ENCODE measurements around the gene ZFP36L1. TPM values are rescaled to one million over a fixed set of nuclear protein-coding genes. Genes with fewer than 3 reads are reported as not detected.

The ZFP36L1 gene
- total and polyA plus RNA-seq, 8 donors, result 63.7 to 310 (median 175) TPM

GRCh38 chr14:68807148-68807600 is 14.3 kb upstream of the ZFP36L1 start:
- peaks cover 23 to 28% (median 26%) of the 10 kb centered on the region in 3 donors for H3K4me1 ChIP-seq
- 11 to 22% methylated on average over 10 of the region's 10 CpGs for WGBS, 2 donors
- TF ChIP-seq CTCF (IDR thresholded peaks at IDR 0.05), result no peak
- DNase-seq (peak; percentile 68 to 85 (median 78)), ATAC-seq (peak; percentile 83 to 91 (median 88)), FAIRE-seq (no peak)
- intact Hi-C loops (cut with DNase I), result no loop called here
- no peaks in the 10 kb centered on the region for H3K9me3 ChIP-seq
- no peaks in the 10 kb centered on the region for H3K36me3 ChIP-seq
- H3K4me3 ChIP-seq, result no peak overlapping the region
- no peaks in the 10 kb centered on the region for H3K27me3 ChIP-seq
- peak overlapping the region; percentile 16 to 85 (median 76) for H3K27ac ChIP-seq

GRCh38 chr14:68806526-68807147 is 13.8 kb upstream of the ZFP36L1 start:
- intact Hi-C loops (cut with DNase I), result no loop called here
- H3K36me3 ChIP-seq, result no peaks in the 10 kb centered on the region
- FAIRE-seq, result no peak
- no peaks in the 10 kb centered on the region for H3K27me3 ChIP-seq
- H3K9me3 ChIP-seq, result no peaks in the 10 kb centered on the region
- peaks cover 23 to 28% (median 26%) of the 10 kb centered on the region in 3 donors for H3K4me1 ChIP-seq
- peak overlapping the region; percentile 16 to 85 (median 76) for H3K27ac ChIP-seq
- 64 to 73% methylated on average over 4 of the region's 4 CpGs for WGBS, 2 donors
- H3K4me3 ChIP-seq, result no peak overlapping the region
- ATAC-seq, result peak in 3 of 4 donors; percentile 44 to 68 (median 45)
- DNase-seq, result peak in 1 of 6 donors; percentile 7
- no peak for TF ChIP-seq CTCF (IDR thresholded peaks at IDR 0.05)

- Histone ChIP-seq H3K4me1 (peaks cover 23 to 28% (median 26%) of the 10 kb centered on the region in 3 donors), H3K9me3 (no peaks in the 10 kb centered on the region), H3K27ac (no peak overlapping the region), H3K4me3 (no peak overlapping the region), H3K27me3 (no peaks in the 10 kb centered on the region), H3K36me3 (no peaks in the 10 kb centered on the region)
- 86 to 92% methylated on average over 7 of the region's 7 CpGs for WGBS, 2 donors
- ATAC-seq (no peak), FAIRE-seq (no peak), DNase-seq (no peak)
- no peak for TF ChIP-seq CTCF (IDR thresholded peaks at IDR 0.05)
- intact Hi-C loops (cut with DNase I), result no loop called here
Observed at GRCh38 chr14:68805414-68805813, 12.5 kb upstream of the ZFP36L1 start.

GRCh38 chr14:68801631-68802030 is 8.8 kb upstream of the ZFP36L1 start:
- Histone ChIP-seq H3K36me3 (no peaks in the 10 kb centered on the region), H3K4me1 (peaks cover 3 to 8% (median 5%) of the 10 kb centered on the region in 3 donors), H3K9me3 (no peaks in the 10 kb centered on the region), H3K27ac (no peak overlapping the region), H3K4me3 (no peak overlapping the region), H3K27me3 (no peaks in the 10 kb centered on the region)
- FAIRE-seq (no peak), DNase-seq (no peak), ATAC-seq (no peak)
- intact Hi-C loops (cut with DNase I), result no loop called here
- no peak for TF ChIP-seq CTCF (IDR thresholded peaks at IDR 0.05)

- Histone ChIP-seq H3K27me3 (no peaks in the 10 kb centered on the region), H3K4me1 (peaks cover 0 to 5% (median 0%) of the 10 kb centered on the region in 3 donors), H3K36me3 (no peaks in the 10 kb centered on the region), H3K27ac (no peak overlapping the region), H3K9me3 (no peaks in the 10 kb centered on the region), H3K4me3 (no peak overlapping the region)
- ATAC-seq (no peak), DNase-seq (no peak), FAIRE-seq (no peak)
- TF ChIP-seq CTCF (IDR thresholded peaks at IDR 0.05), result no peak
- intact Hi-C loops (cut with DNase I), result no loop called here
Observed at GRCh38 chr14:68800953-68801352, 8.1 kb upstream of the ZFP36L1 start.
